Endometrial microvascular endothelial cells (primary cell): ENCODE data around the gene SLC4A1AP. TPM values are rescaled to one million over a fixed set of nuclear protein-coding genes. Genes with fewer than 3 reads are reported as not detected.
"Not testable (repeated sequence)": the region's sequence is repeated elsewhere in the genome, so short reads cannot be mapped to it uniquely, and the experiment has no call there.

Experiments used
- in situ Hi-C: cut with HindIII; loops from 2 replicates; pipeline ENCODE4 v1.10.0; 2017; ENCODE audit warnings: low sequenced_read_pairs, low pct_unique_long_range_greater_than_20kb; ENCODE audit errors: inconsistent ontology term
- total RNA-seq: library from RNA; depleted of rRNA; stranded (reverse); fragments of >200 nt; gene quantifications from one replicate; pipeline ENCODE4 v1.2.3, GENCODE V29; 2015; ENCODE audit errors: inconsistent ontology term

Gene SLC4A1AP
- total RNA-seq, 1 donor from 2014 or later = 30.3 TPM

- in situ Hi-C loops = no loop called here
Measured at GRCh38 chr2:27645197-27645596, 18.5 kb upstream of the SLC4A1AP start.

- in situ Hi-C loops = no loop called here
Measured at GRCh38 chr2:27647289-27647688, 16.4 kb upstream of the SLC4A1AP start.

- in situ Hi-C loops = no loop called here
Measured at GRCh38 chr2:27647737-27648136, 16.0 kb upstream of the SLC4A1AP start.

DNA sequence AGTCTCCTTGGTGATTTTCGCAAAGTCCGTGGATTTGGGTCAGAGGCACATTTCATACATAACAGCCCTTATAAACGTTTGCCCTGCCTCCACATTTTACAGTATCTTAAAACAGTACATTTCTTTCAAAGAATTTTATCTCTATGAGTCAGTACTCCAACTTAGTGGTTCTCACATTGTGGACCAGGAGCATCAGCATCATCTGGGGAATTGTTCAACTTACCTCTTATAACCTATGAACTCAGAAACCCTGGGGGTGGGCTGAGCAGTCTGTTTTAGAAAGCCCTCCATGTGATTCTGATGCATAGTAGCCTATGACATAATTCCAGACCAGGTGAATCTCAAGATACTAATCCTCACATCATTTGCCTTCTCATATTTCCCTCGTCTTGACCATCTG is 12.6 kb upstream of the SLC4A1AP start:
- in situ Hi-C loops = no loop called here

DNA sequence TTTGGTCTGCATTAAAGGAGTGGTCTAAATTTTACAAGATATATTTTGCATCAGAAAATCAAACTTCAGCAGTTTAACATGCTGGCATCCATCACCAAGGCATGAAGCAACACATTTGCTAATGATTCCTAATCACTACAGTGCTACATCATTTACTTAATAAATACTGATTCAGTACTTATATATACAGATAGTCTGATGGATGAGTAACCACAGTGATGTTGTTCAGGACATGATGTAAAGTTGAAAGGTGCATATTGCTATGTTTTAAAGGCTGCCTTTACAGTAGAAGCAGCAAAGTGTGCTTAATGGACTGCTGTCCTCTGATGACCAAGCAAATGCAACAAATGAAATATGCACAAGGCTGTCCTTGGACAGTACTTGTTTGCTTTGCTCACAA is 11.3 kb upstream of the SLC4A1AP start:
- in situ Hi-C loops = no loop called here

DNA sequence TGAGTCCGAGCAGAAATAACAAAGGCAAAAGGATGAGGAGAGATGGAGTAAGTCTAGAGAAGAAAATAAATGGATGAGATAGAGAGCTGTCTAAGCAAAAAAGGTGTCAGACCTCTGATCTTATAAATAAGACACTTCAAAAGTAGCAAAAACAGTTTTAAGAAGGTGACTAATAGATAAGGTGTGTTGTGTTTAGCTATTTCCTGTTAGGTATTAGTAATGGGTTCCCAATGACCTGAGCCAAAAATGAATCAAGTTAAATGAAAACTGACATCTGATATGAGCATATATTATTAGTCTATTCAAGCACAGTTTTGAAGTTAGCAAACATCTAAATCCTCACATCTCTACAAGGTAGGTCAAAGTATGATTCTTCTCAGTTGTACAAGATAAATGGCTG is 10.9 kb upstream of the SLC4A1AP start:
- in situ Hi-C loops = no loop called here

- in situ Hi-C loops = no loop called here
Measured at GRCh38 chr2:27653397-27653796, 10.3 kb upstream of the SLC4A1AP start.

- in situ Hi-C loops = no loop called here
Measured at GRCh38 chr2:27655155-27655951, 8.3 kb upstream of the SLC4A1AP start.

GRCh38 chr2:27661371-27661770 is 2.3 kb upstream of the SLC4A1AP start:
- in situ Hi-C loops = no loop called here

DNA sequence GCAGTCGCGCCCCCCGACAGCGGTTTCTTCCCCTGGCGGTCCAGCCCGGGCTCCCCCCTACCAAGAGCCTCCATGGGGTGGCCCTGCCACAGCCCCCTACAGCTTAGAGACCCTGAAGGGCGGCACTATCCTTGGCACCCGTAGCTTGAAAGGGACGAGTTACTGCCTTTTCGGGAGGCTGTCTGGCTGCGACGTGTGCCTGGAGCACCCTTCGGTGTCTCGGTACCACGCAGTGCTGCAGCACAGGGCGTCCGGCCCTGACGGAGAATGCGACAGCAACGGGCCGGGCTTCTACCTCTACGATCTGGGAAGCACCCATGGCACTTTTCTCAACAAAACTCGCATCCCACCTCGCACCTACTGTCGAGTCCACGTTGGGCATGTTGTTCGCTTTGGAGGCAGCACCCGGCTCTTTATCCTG is 475 bp downstream of the SLC4A1AP start:
- in situ Hi-C loops = no loop called here

- in situ Hi-C loops = no loop called here
Measured at GRCh38 chr2:27664622-27665363, 1.1 kb downstream of the SLC4A1AP start.

DNA sequence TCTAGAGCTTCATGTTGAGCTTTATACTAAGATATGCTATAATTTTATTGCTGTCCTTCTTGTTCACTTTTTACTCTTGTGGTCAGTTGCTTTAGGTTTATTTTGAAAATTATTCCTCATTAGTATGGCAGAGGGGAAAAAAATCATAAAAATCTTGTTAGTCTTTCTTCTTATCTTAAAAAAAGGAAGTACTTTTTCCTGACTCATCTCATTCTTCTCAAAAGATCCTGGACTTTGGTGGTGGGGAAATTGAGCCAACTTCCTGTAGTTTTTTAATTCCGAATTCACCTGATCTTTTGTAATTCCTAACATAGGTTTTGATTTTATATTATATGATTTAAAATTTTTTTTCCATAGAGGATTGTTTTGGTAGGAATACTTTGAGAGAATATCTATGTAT is 3.8 kb downstream of the SLC4A1AP start:
- in situ Hi-C loops = no loop called here

GRCh38 chr2:27671235-27671634 is 7.5 kb downstream of the SLC4A1AP start:
- in situ Hi-C loops = no loop called here

DNA sequence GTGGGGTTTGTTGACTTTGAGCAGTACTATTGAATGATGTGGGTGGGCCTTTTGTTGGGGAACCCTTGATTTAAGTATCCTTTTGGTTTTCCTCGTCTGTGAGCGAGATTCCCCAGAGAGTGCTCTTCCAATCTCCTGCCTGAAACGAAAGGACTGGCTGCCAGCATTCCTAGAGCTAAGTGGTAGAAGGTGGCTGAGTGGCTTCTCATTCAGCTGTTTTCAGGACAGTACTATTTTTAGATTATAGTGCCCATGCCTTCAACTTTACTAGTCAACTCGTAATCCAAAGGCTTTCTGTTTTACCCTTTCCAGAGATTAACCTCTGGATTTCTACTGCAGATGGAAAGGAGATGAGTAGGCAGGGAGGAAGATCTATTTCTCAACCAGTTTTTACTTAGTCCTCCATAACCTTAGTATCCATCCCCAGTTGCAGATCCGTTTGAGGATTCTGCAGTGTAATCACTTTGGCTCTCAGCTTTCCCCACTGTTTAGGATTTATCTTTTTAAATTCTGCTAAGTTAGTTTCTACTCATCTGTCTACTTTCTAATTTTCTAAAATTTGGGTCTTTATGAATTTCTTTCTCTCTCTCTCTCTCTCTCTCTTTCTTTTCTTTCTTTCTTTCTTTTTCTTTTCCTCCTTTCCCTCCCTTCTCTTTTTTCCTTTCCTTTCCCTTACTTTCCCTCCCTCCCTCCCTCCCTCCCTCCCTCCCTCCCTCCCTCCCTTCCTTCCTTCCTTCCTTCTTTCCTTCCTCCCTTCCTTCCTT is 9.2 kb downstream of the SLC4A1AP start:
- in situ Hi-C loops = no loop called here

DNA sequence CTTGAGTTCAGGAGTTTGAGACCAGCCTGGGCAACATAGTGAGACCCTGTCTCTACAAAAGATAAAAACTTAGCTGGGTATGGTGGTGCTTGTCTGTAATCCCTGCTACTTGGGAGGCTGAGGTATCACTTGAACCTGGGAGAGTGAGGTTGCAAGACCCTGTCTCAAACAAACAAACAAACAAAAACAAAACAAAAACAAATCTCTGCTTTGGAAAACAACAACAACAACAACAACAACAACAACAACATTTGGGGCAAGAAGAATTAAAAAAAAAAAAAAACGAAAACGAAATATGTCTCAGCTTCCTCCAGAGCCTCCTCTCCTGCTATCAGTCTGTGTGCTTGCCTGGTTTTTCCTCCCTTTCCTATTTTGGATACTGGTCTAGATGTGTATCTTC is 16.9 kb downstream of the SLC4A1AP start:
- in situ Hi-C loops = no loop called here

DNA sequence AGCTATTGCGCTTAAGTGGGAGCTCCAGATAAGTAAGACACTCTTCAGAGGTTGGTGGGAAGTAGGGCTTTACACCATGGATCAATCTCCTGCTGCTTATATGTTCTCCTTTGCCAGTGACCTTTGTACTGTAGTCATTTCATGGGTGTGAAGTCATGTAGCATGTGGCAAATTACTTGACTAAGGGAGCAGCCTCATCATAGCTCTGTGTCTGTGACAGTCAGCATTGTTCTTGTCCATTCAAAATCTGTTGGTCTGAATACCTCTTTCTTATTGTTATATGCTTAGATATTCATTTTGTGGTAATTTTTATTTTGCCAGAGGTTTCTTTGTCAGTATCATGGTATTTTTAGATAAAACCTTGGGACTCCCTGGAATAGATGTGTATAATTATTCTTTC is 18.2 kb downstream of the SLC4A1AP start:
- in situ Hi-C loops = no loop called here

DNA sequence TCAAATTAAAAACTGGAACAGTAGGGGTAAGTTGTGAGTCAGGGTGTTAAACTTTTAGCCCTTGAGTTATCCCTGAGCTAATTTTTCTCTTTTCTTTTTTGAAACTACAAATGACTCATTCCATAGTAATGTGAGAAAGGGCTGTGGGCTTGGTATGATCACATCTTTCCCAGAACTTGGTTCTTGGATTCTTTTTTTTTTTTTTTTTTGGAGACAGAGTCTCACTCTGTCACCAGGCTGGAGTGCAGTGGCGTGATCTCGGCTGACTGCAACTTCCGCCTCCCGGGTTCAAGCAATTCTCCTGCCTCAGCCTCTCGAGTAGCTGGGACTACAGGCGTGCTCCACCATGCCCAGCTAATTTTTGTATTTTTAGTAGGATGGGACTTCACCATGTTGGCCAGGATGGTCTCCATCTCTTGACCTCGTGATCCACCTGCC is 18.7 kb downstream of the SLC4A1AP start:
- in situ Hi-C loops = not testable (repeated sequence)

DNA sequence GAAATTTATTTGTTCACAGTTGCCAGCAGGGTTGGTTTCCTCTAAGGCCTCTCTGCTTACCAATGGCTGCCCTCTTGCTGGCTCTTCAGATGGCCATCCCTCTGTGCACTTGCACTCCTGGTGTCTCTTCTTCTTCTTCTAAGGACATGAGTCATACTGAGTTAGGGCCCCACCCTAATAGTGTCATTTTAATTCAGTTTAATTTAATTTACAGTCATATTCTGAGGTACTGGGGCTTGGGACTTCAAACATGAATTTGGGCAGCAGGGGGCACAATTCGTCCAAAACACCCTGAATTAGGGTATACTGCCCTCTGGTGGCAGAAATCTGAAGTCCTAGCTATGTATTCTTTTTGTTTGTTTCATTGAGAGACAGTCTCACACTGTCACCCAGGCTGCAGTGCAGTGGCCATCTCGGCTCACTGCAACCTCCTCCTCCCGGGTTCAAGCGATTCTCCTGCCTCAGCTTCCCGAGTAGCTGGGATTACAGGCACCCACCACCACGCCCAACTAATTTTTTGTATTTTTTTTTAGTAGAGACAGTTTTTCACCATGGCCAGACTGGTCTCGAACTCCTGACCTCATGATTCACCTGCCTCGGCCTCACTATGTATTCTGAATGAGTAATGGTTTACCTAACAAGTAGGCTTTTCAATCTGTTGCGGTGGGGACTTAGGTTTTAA is 19.8 kb downstream of the SLC4A1AP start:
- in situ Hi-C loops = no loop called here

GRCh38 chr2:27685006-27685405 is 21.3 kb downstream of the SLC4A1AP start:
- in situ Hi-C loops = not testable (repeated sequence)
